ENCODE data around the gene GRID1. TPM values are rescaled to one million over a fixed set of nuclear protein-coding genes. Genes with fewer than 3 reads are reported as not detected.

GRID1 gene
- polyA plus RNA-seq, 1 of the 3 experiments (the other 2 are of a cell fraction): 0.13 TPM

DNA sequence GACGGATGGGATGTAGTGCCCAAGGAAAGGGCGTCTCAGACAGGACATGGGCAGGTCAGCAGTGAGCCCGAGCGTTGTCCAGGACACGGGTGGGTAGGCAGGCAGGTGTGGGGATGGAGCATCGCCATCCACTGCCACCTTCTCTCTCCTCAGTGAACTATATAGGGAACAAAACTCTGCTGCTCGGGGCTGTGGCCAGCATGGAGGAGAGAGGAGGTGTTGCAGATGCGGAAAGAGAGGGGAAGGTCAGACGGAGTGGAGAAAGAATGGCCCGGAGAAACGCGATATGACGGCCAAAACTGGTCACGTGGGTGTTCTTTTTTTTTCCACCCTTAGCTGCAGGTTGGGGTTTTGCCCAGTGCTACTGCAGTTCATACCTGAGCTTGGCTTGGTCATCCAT is 71.2 kb downstream of the GRID1 start:
- Histone ChIP-seq H3K9me3 (no peaks in the 10 kb centered on the region), H3K4me1 (ENCODE audit: control insufficient read depth in 1 of 2, insufficient read depth in 2 of 2, low read depth in 1 of 2, low read length in 1 of 2) (peaks cover 0 to 15% of the 10 kb centered on the region in 2 experiments; a peak in 1 of 4 replicates), H3K27me3 (ENCODE audit: insufficient read depth) (no peaks in the 10 kb centered on the region), H3K4me3 (ENCODE audit: low read depth in 2 of 2, low read length in 1 of 2) (no peak overlapping the region), H4K20me1 (ENCODE audit: insufficient read depth) (no peaks in the 10 kb centered on the region), H3K36me3 (replicated peaks in 1 of 2; ENCODE audit: control insufficient read depth in 1 of 2, insufficient read depth in 2 of 2, low read length in 1 of 2) (no peaks in the 10 kb centered on the region), H3K4me2 (no peak overlapping the region), H3F3A (replicated peaks; ENCODE audit: insufficient read depth) (no peaks in the 10 kb centered on the region), H3K79me2 (ENCODE audit: insufficient read depth) (no peaks in the 10 kb centered on the region), H3K9me2 (no peaks in the 10 kb centered on the region), H2AFZ (ENCODE audit: low read depth) (no peak overlapping the region), H3K9ac (no peak overlapping the region), H3K27ac (ENCODE audit: low read depth in 2 of 2, low read length in 1 of 2) (no peak overlapping the region)
- POLR2A ChIA-PET: no interaction called here
- peak; percentile 2 for DNase-seq
- TF ChIP-seq YY1 (IDR thresholded peaks at IDR 0.05; ENCODE audit: low read depth) (no peak), MXI1 (IDR thresholded peaks at IDR 0.05; ENCODE audit: low read depth, low read length) (no peak), EZH2phosphoT487 (IDR thresholded peaks at IDR 0.05; ENCODE audit: borderline replicate concordance, low read depth) (no peak), FOXJ3 (CRISPR knock-in tag; IDR thresholded peaks at IDR 0.05) (no peak), SMC3 (IDR thresholded peaks at IDR 0.05; ENCODE audit: low read depth, low read length) (no peak), TAF1 (IDR thresholded peaks at IDR 0.05; ENCODE audit: borderline replicate concordance, low read depth, low read length) (no peak), RXRA (IDR thresholded peaks at IDR 0.05; ENCODE audit: borderline replicate concordance, low read depth) (no peak), NRF1 (IDR thresholded peaks at IDR 0.05; ENCODE audit: low read depth, low read length) (no peak), POLR2AphosphoS5 (IDR thresholded peaks at IDR 0.05; ENCODE audit: low read depth, low read length) (no peak), CHD2 (IDR thresholded peaks at IDR 0.05; ENCODE audit: low read length, partially characterized antibody) (no peak), FOXM1 (IDR thresholded peaks at IDR 0.05; ENCODE audit: low read depth) (no peak), EP300 (IDR thresholded peaks at IDR 0.05; ENCODE audit: borderline replicate concordance in 1 of 2, low read depth in 1 of 2, low read length in 1 of 2) (no peak), GABPA (IDR thresholded peaks at IDR 0.05; ENCODE audit: low read depth) (no peak), SIN3A (IDR thresholded peaks at IDR 0.05; ENCODE audit: borderline replicate concordance, low read depth, low read length) (no peak), FOSL2 (IDR thresholded peaks at IDR 0.05; ENCODE audit: borderline replicate concordance, low read depth) (no peak), JUND (IDR thresholded peaks at IDR 0.05) (no peak)
- TF ChIP-seq, protein P1, sequence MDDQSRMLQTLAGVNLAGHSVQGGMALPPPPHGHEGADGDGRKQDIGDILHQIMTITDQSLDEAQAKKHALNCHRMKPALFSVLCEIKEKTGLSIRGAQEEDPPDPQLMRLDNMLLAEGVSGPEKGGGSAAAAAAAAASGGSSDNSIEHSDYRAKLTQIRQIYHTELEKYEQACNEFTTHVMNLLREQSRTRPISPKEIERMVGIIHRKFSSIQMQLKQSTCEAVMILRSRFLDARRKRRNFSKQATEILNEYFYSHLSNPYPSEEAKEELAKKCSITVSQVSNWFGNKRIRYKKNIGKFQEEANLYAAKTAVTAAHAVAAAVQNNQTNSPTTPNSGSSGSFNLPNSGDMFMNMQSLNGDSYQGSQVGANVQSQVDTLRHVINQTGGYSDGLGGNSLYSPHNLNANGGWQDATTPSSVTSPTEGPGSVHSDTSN (IDR thresholded peaks at IDR 0.05): no peak
- TF ChIP-seq, protein P2, sequence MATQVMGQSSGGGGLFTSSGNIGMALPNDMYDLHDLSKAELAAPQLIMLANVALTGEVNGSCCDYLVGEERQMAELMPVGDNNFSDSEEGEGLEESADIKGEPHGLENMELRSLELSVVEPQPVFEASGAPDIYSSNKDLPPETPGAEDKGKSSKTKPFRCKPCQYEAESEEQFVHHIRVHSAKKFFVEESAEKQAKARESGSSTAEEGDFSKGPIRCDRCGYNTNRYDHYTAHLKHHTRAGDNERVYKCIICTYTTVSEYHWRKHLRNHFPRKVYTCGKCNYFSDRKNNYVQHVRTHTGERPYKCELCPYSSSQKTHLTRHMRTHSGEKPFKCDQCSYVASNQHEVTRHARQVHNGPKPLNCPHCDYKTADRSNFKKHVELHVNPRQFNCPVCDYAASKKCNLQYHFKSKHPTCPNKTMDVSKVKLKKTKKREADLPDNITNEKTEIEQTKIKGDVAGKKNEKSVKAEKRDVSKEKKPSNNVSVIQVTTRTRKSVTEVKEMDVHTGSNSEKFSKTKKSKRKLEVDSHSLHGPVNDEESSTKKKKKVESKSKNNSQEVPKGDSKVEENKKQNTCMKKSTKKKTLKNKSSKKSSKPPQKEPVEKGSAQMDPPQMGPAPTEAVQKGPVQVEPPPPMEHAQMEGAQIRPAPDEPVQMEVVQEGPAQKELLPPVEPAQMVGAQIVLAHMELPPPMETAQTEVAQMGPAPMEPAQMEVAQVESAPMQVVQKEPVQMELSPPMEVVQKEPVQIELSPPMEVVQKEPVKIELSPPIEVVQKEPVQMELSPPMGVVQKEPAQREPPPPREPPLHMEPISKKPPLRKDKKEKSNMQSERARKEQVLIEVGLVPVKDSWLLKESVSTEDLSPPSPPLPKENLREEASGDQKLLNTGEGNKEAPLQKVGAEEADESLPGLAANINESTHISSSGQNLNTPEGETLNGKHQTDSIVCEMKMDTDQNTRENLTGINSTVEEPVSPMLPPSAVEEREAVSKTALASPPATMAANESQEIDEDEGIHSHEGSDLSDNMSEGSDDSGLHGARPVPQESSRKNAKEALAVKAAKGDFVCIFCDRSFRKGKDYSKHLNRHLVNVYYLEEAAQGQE (IDR thresholded peaks at IDR 0.05; ENCODE audit: low read depth, low read length): no peak
- TF ChIP-seq, protein P3, sequence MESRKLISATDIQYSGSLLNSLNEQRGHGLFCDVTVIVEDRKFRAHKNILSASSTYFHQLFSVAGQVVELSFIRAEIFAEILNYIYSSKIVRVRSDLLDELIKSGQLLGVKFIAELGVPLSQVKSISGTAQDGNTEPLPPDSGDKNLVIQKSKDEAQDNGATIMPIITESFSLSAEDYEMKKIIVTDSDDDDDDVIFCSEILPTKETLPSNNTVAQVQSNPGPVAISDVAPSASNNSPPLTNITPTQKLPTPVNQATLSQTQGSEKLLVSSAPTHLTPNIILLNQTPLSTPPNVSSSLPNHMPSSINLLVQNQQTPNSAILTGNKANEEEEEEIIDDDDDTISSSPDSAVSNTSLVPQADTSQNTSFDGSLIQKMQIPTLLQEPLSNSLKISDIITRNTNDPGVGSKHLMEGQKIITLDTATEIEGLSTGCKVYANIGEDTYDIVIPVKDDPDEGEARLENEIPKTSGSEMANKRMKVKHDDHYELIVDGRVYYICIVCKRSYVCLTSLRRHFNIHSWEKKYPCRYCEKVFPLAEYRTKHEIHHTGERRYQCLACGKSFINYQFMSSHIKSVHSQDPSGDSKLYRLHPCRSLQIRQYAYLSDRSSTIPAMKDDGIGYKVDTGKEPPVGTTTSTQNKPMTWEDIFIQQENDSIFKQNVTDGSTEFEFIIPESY (IDR thresholded peaks at IDR 0.05; ENCODE audit: borderline replicate concordance, low read depth): no peak
- TF ChIP-seq, protein P4, sequence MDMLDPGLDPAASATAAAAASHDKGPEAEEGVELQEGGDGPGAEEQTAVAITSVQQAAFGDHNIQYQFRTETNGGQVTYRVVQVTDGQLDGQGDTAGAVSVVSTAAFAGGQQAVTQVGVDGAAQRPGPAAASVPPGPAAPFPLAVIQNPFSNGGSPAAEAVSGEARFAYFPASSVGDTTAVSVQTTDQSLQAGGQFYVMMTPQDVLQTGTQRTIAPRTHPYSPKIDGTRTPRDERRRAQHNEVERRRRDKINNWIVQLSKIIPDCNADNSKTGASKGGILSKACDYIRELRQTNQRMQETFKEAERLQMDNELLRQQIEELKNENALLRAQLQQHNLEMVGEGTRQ (IDR thresholded peaks at IDR 0.05; ENCODE audit: borderline replicate concordance, low read depth, low read length): no peak
- WGBS (ENCODE audit: low lambda C conversion rate): 49% methylated on average over 14 of the region's 14 CpGs
- CTCF ChIA-PET: interaction anchor here (1.0 kb wide), 1 partner anchor 9 kb away, joined by 3 read pairs; no protein-coding TSS in a partner anchor
